Loucy (cell line): ENCODE measurements around the gene DLGAP4.

Source experiments
- H2AFZ ChIP-seq: fragments of 200-600 bp; sonication (generic); 2 replicates; pipeline ENCODE4 v1.6.0; 2016; ENCODE audit warnings: antibody characterized with exemption, mild to moderate bottlenecking, low read length, moderate library complexity
- H3F3A ChIP-seq: fragments of 200-600 bp; 2 replicates; pipeline ENCODE4 v1.6.0; 2016; ENCODE audit warnings: antibody characterized with exemption, low read depth, mild to moderate bottlenecking
- H3K27me3 ChIP-seq: fragments of 200-600 bp; sonication (generic); 2 replicates; pipeline ENCODE4 v1.6.1; 2014; ENCODE audit warnings: low read length, mild to moderate bottlenecking; ENCODE audit not compliant: insufficient read depth, poor library complexity, severe bottlenecking
- H3K36me3 ChIP-seq: fragments of 200-600 bp; sonication (generic); 2 replicates; pipeline ENCODE4 v1.6.1; 2016; ENCODE audit warnings: low read length; ENCODE audit not compliant: insufficient read depth
- H3K4me1 ChIP-seq: fragments of 200-600 bp; sonication (generic); 2 replicates; pipeline ENCODE4 v1.5.1; 2014; ENCODE audit warnings: low read length, mild to moderate bottlenecking; ENCODE audit not compliant: insufficient read depth, poor library complexity, severe bottlenecking
- H3K4me2 ChIP-seq: fragments of 200-600 bp; sonication (generic); 2 replicates; pipeline ENCODE4 v1.6.0; 2014; ENCODE audit warnings: antibody characterized with exemption, low read length, low read depth, mild to moderate bottlenecking; ENCODE audit not compliant: poor library complexity, severe bottlenecking
- H3K4me3 ChIP-seq: fragments of 200-600 bp; sonication (generic); 2 replicates; pipeline ENCODE4 v1.5.1; 2014; ENCODE audit warnings: low read length, mild to moderate bottlenecking, mixed read lengths; ENCODE audit not compliant: poor library complexity, severe bottlenecking
- H3K79me2 ChIP-seq: fragments of 200-600 bp; sonication (generic); 2 replicates; pipeline ENCODE4 v1.6.1; 2014; ENCODE audit warnings: low read length; ENCODE audit not compliant: insufficient read depth
- H3K9ac ChIP-seq: fragments of 200-600 bp; sonication (generic); 2 replicates; pipeline ENCODE4 v1.6.0; 2014; ENCODE audit warnings: mild to moderate bottlenecking, low read depth, low read length, moderate library complexity; ENCODE audit not compliant: poor library complexity, severe bottlenecking
- H3K9me2 ChIP-seq: fragments of 200-600 bp; sonication (generic); replicated peaks from 2 replicates; pipeline ENCODE4 v1.6.1; 2016; ENCODE audit warnings: low read depth, low read length, mixed read lengths
- H3K9me3 ChIP-seq: fragments of 200-600 bp; sonication (generic); 2 replicates; pipeline ENCODE4 v1.6.1; 2014; ENCODE audit warnings: mild to moderate bottlenecking, antibody characterized with exemption, low read length, low read depth; ENCODE audit not compliant: insufficient read depth
- H4K20me1 ChIP-seq: fragments of 200-600 bp; sonication (generic); 2 replicates; pipeline ENCODE4 v1.6.0; 2014; ENCODE audit warnings: antibody characterized with exemption, low read length, mild to moderate bottlenecking; ENCODE audit not compliant: insufficient read depth, poor library complexity, severe bottlenecking
- EZH2phosphoT487 ChIP-seq: fragments of 200-600 bp; IDR thresholded peaks from 2 replicates; pipeline ENCODE4 v1.6.1; 2018; ENCODE audit warnings: antibody characterized with exemption, mild to moderate bottlenecking, moderate library complexity, borderline replicate concordance
- TF ChIP-seq, protein P1 (sequence below): fragments of 200-600 bp; sonication (generic); conservative IDR thresholded peaks from 2 replicates; pipeline ENCODE4 v1.5.1; 2014; ENCODE audit warnings: mild to moderate bottlenecking, antibody characterized with exemption, low read length

Gene DLGAP4

DNA sequence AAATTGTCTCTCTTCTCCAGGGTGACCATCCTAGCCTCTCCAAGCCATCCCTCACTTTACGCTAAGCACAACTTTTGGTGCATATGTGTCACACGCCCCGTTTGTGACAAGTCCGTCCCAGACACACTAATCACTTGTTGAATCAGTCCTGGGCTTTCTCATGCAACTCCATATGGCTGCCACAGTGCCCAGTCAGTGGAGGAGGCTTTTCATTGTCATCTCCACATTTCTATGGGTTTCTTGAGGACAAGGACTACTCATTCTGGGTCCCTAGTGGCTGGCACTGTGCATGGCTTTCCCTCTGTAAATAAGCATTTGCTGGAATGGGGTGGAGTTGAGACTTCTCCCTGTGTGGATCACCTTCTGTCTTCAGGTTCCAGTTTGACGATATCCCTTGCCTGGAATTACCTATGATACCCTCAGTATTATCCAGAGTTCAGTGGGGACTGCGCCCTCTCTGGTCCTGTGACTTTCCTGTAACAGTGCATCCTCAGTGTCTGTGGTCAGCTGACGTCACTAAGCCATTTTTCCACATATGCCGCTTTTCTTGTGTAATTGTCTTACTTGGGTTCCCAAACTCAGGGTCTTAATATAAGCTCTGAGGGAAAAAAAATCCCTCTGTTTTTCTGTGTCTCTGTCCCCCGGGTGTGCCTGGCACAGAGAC, 175.4 kb downstream of the DLGAP4 start:
- Histone ChIP-seq H3K27me3 (no peaks in the 10 kb centered on the region), H3K9ac (no peak overlapping the region), H3K36me3 (no peaks in the 10 kb centered on the region), H4K20me1 (peaks cover 4% of the 10 kb centered on the region), H3F3A (no peaks in the 10 kb centered on the region), H3K79me2 (peaks cover 27% of the 10 kb centered on the region; the same call in 1 of the 2 replicates), H3K4me1 (no peaks in the 10 kb centered on the region), H2AFZ (no peak overlapping the region), H3K9me2 (no peaks in the 10 kb centered on the region), H3K9me3 (no peaks in the 10 kb centered on the region), H3K4me3 (no peak overlapping the region), H3K4me2 (no peak overlapping the region)
- TF ChIP-seq, protein P1, sequence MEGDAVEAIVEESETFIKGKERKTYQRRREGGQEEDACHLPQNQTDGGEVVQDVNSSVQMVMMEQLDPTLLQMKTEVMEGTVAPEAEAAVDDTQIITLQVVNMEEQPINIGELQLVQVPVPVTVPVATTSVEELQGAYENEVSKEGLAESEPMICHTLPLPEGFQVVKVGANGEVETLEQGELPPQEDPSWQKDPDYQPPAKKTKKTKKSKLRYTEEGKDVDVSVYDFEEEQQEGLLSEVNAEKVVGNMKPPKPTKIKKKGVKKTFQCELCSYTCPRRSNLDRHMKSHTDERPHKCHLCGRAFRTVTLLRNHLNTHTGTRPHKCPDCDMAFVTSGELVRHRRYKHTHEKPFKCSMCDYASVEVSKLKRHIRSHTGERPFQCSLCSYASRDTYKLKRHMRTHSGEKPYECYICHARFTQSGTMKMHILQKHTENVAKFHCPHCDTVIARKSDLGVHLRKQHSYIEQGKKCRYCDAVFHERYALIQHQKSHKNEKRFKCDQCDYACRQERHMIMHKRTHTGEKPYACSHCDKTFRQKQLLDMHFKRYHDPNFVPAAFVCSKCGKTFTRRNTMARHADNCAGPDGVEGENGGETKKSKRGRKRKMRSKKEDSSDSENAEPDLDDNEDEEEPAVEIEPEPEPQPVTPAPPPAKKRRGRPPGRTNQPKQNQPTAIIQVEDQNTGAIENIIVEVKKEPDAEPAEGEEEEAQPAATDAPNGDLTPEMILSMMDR = no peak; the same call in 1 of the 2 replicates
- TF ChIP-seq EZH2phosphoT487 = no peak

DNA sequence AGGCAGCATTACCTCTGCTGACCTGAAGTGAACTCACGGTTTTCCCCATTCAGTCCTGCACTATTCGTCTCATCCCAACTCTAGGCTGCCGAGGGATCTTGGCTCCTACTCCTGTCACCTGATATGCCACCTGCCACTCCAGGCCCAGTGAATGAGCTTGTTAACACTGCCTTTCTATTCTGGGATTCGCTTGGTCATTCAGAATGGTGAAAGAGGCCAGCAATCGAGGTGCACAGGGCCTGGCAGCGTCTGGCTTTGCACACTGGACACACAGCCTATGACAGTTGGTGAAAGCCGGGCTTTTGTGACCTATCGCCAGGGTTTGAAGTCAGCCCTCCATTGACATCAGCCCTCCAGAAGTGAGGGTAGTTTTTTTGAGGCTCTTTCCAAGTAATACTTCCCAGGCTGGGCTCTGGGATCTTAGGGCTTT, 175.9 kb downstream of the DLGAP4 start:
- no peaks in the 10 kb centered on the region for H3K4me1 ChIP-seq

DNA sequence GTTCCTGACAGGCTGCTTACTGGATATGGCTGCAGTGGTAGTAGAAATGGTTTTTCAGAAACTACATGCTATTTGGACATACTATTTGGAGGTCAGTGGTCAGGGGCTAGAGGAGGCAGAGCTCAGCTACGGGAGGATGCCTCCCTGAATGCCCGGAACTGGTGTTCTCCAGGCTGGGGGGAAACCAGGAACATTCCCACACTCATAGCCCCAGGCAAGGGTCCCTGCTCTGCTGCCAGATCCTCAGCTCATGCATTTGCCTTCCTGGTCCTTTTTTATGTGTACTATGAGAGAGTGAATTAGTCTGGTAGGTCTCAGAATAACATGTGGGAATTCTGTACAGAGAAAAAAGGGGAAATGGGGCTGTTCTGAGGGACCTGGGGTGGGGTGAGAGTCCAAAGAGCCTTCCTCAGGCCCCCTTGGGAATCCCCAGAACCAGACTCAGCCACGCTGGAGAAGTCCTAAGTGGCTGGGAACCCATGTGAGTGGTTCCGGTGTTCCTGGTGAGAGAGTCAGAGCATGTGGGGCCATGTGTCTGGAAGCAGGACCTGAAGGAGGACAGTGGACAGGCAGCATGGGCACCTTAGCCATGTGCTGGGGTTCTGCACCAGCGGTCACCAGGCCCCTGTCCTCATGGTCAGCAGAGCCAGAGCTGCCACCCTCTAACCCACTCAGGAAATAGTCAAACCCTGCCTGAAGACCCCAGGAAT, 177.2 kb downstream of the DLGAP4 start:
- H3K9me2 ChIP-seq = no peaks in the 10 kb centered on the region
- no peaks in the 10 kb centered on the region for H3K27me3 ChIP-seq
- H3K4me1 ChIP-seq = no peaks in the 10 kb centered on the region
- H3K36me3 ChIP-seq = no peaks in the 10 kb centered on the region
- H3K4me2 ChIP-seq = no peak overlapping the region
- H3F3A ChIP-seq = no peaks in the 10 kb centered on the region
- H3K79me2 ChIP-seq = peaks cover 21% of the 10 kb centered on the region; the same call in 1 of the 2 replicates
- H4K20me1 ChIP-seq = peaks cover 4% of the 10 kb centered on the region
- H3K4me3 ChIP-seq = no peak overlapping the region
- H3K9ac ChIP-seq = no peak overlapping the region
- no peak overlapping the region for H2AFZ ChIP-seq
- no peak for TF ChIP-seq EZH2phosphoT487
- TF ChIP-seq, protein P1 = no peak
- no peaks in the 10 kb centered on the region for H3K9me3 ChIP-seq

More for the DNA sequence above, 175.9 kb downstream of the DLGAP4 start:
- no peak for TF ChIP-seq EZH2phosphoT487
- TF ChIP-seq, protein P1 = no peak
- Histone ChIP-seq H2AFZ (no peak overlapping the region), H3F3A (no peaks in the 10 kb centered on the region), H4K20me1 (peaks cover 4% of the 10 kb centered on the region), H3K9me3 (no peaks in the 10 kb centered on the region), H3K27me3 (no peaks in the 10 kb centered on the region), H3K79me2 (peaks cover 27% of the 10 kb centered on the region; the same call in 1 of the 2 replicates), H3K36me3 (no peaks in the 10 kb centered on the region), H3K9ac (no peak overlapping the region), H3K9me2 (no peaks in the 10 kb centered on the region), H3K4me2 (no peak overlapping the region), H3K4me3 (no peak overlapping the region)
